SHP77 (cell line): ENCODE results near the gene ESYT3.
"Not testable (repeated sequence)": the region's sequence is repeated elsewhere in the genome, so short reads cannot be mapped to it uniquely, and the experiment has no call there.

Experiments
- DNase-seq, 2 experiments: peaks; one replicate each; lab custom pipeline; 2025; lab: John Stamatoyannopoulos, UW

Gene ESYT3

GRCh38 chr3:138461246-138461645 is 26.8 kb downstream of the ESYT3 start:
- DNase-seq, result no peak

- DNase-seq, result no peak
Observed at GRCh38 chr3:138461896-138462295, 27.5 kb downstream of the ESYT3 start.

- DNase-seq, result peak in 1 of 2 experiments; percentile 13
Observed at GRCh38 chr3:138463724-138464490, 29.5 kb downstream of the ESYT3 start.

- DNase-seq, result no peak
Observed at GRCh38 chr3:138464491-138464860, 30.1 kb downstream of the ESYT3 start.

GRCh38 chr3:138465451-138465850 is 31.0 kb downstream of the ESYT3 start:
- no peak for DNase-seq

GRCh38 chr3:138465925-138466324 is 31.5 kb downstream of the ESYT3 start:
- no peak for DNase-seq

- no peak for DNase-seq
Observed at GRCh38 chr3:138467931-138468330, 33.5 kb downstream of the ESYT3 start.

- DNase-seq, result no peak
Observed at GRCh38 chr3:138468451-138468850, 34.0 kb downstream of the ESYT3 start.

GRCh38 chr3:138468886-138469285 is 34.5 kb downstream of the ESYT3 start:
- DNase-seq, result no peak

GRCh38 chr3:138469874-138470273 is 35.5 kb downstream of the ESYT3 start:
- DNase-seq, result no peak

- DNase-seq, result no peak
Observed at GRCh38 chr3:138470687-138471086, 36.3 kb downstream of the ESYT3 start.

- DNase-seq, result no peak
Observed at GRCh38 chr3:138471481-138471880, 37.1 kb downstream of the ESYT3 start.

- no peak for DNase-seq
Observed at GRCh38 chr3:138472141-138472825, 37.9 kb downstream of the ESYT3 start.

GRCh38 chr3:138473391-138473790 is 39.0 kb downstream of the ESYT3 start:
- no peak for DNase-seq

GRCh38 chr3:138474163-138474562 is 39.7 kb downstream of the ESYT3 start:
- no peak for DNase-seq

GRCh38 chr3:138476526-138476925 is 42.1 kb downstream of the ESYT3 start:
- DNase-seq, result no peak

GRCh38 chr3:138477120-138477519 is 42.7 kb downstream of the ESYT3 start:
- no peak for DNase-seq

GRCh38 chr3:138477801-138478200 is 43.4 kb downstream of the ESYT3 start:
- no peak for DNase-seq

GRCh38 chr3:138479438-138479863 is 45.0 kb downstream of the ESYT3 start:
- DNase-seq, result peak; percentile 35 to 38

- not testable (repeated sequence) for DNase-seq
Observed at GRCh38 chr3:138484672-138485071, 50.3 kb downstream of the ESYT3 start.

GRCh38 chr3:138486580-138486979 is 52.2 kb downstream of the ESYT3 start:
- DNase-seq, result not testable (repeated sequence)

- DNase-seq, result no peak
Observed at GRCh38 chr3:138491971-138492370, 57.6 kb downstream of the ESYT3 start.

- no peak for DNase-seq
Observed at GRCh38 chr3:138492980-138493675, 58.7 kb downstream of the ESYT3 start.
